OCI-LY1 (cell line): ENCODE data around the gene RNF214.
"Not testable (repeated sequence)": the region's sequence is repeated elsewhere in the genome, so short reads cannot be mapped to it uniquely, and the experiment has no call there.

ENCODE experiments used
- EZH2 ChIP-seq: fragments of 200-600 bp; sonication (generic), shearing (Covaris generic); IDR thresholded peaks from 2 replicates; pipeline ENCODE4 v1.8.0; 2017; ENCODE audit warnings: borderline replicate concordance, mixed run types, mild to moderate bottlenecking, antibody characterized with exemption, low read length, moderate library complexity, mixed read lengths
- TF ChIP-seq, protein P1 (sequence below): fragments of 200-600 bp; sonication (generic), shearing (Covaris generic); IDR thresholded peaks from 2 replicates; pipeline ENCODE4 v1.5.1; 2017; ENCODE audit warnings: mild to moderate bottlenecking, antibody characterized with exemption, low read length, moderate library complexity, mixed read lengths

DNA sequence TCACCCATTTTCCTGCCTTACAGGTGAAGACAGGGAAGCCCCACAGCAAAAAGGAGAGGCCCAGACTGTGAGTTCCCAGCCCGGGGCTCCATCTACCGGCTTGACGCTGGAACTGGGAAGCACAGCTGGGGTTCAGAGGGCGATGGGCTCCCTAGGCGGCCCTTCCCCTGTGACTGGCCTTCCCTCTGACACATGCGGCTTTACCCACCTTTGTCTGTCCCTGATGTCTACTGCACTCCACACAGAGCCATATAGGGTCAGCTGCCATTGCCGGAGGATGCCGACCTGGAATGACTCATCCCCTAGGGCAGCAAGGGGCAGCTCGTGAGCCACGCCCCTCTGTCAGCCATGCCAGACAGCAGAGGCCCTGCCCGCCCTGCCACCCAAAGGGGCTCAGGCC, 25.6 kb upstream of the RNF214 start:
- TF ChIP-seq, protein P1, sequence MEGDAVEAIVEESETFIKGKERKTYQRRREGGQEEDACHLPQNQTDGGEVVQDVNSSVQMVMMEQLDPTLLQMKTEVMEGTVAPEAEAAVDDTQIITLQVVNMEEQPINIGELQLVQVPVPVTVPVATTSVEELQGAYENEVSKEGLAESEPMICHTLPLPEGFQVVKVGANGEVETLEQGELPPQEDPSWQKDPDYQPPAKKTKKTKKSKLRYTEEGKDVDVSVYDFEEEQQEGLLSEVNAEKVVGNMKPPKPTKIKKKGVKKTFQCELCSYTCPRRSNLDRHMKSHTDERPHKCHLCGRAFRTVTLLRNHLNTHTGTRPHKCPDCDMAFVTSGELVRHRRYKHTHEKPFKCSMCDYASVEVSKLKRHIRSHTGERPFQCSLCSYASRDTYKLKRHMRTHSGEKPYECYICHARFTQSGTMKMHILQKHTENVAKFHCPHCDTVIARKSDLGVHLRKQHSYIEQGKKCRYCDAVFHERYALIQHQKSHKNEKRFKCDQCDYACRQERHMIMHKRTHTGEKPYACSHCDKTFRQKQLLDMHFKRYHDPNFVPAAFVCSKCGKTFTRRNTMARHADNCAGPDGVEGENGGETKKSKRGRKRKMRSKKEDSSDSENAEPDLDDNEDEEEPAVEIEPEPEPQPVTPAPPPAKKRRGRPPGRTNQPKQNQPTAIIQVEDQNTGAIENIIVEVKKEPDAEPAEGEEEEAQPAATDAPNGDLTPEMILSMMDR, result not testable (repeated sequence)
- TF ChIP-seq EZH2, result not testable (repeated sequence)
